ENCODE measurements around the gene TMEM44. TPM values are rescaled to one million over a fixed set of nuclear protein-coding genes. Genes with fewer than 3 reads are reported as not detected.

TMEM44 gene
- total RNA-seq, 2 experiments from 2014 or later = 1.9 to 2.7 TPM

GRCh38 chr3:194667363-194667762 lies 34.1 kb upstream of the TMEM44 start:
- Mint-ChIP-seq H3K27ac (no peak overlapping the region), H3K9me3 (no peaks in the 10 kb centered on the region), H3K27me3 (no peaks in the 10 kb centered on the region), H3K4me3 (no peak overlapping the region), H3K4me1 (peaks cover 34% of the 10 kb centered on the region), H3K36me3 (ENCODE audit: low read depth) (peaks cover 36% of the 10 kb centered on the region)
- POLR2A ChIA-PET = no interaction called here
- CTCF ChIA-PET = no interaction called here
- no peak for DNase-seq

DNA sequence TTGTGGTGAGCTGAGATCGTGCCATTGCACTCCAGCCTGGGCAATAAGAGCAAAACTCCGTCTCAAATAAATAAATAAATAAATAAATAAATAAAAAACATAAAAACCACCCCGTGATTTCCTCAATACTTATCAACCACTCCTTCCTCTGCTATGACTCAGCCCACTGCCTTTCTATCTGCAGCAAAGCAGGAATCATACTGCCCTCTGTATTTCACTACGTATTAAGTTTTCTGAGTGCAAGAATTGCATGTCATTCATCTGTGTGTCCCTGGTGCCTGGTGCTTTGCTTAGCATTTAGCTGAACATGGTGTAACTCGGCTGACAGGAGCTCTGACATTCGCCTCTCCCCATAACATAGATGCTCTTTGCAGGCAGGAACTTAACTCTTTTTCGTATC lies 31.6 kb upstream of the TMEM44 start:
- Mint-ChIP-seq H3K9me3 (no peaks in the 10 kb centered on the region), H3K4me1 (peaks cover 30% of the 10 kb centered on the region), H3K4me3 (no peak overlapping the region), H3K27me3 (no peaks in the 10 kb centered on the region), H3K27ac (no peak overlapping the region), H3K36me3 (ENCODE audit: low read depth) (peaks cover 37% of the 10 kb centered on the region)
- no peak for DNase-seq
- POLR2A ChIA-PET = no interaction called here
- CTCF ChIA-PET = interaction anchor here (1.3 kb wide), 1 partner anchor 18 kb away, joined by 5 read pairs; no protein-coding TSS in a partner anchor

- POLR2A ChIA-PET = no interaction called here
- H3K4me3 Mint-ChIP-seq = no peak overlapping the region
- DNase-seq = no peak
- no peaks in the 10 kb centered on the region for H3K27me3 Mint-ChIP-seq
- peaks cover 42% of the 10 kb centered on the region for H3K36me3 Mint-ChIP-seq (ENCODE audit: low read depth)
- peak overlapping the region; percentile 50 for H3K27ac Mint-ChIP-seq
- no peaks in the 10 kb centered on the region for H3K9me3 Mint-ChIP-seq
- peaks cover 19% of the 10 kb centered on the region for H3K4me1 Mint-ChIP-seq
- CTCF ChIA-PET = interaction anchor here (4.1 kb wide), 1 partner anchor 9 kb away, joined by 18 read pairs; the partner anchor contains the start of gene LSG1
Measured at GRCh38 chr3:194661946-194662345, 28.7 kb upstream of the TMEM44 start.

DNA sequence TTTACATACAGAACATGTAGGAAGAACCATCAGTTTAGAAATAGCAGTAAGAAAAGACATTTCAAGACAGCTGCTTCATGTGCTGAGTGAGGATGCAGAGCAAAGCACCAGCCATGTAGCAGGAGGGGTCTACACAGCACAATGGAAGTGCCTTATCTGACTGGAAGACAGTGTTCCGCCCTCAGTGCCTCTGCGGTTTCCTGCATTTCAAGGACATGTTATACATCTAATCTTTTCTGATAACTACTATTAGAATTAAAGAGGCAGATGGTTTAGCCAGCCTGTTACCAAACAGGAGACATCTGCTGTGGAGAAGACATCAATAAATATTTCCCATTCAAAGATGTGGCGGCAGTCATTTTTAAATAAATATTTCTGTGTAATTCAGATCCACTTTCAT lies 28.2 kb upstream of the TMEM44 start:
- Mint-ChIP-seq H3K4me1 (peaks cover 19% of the 10 kb centered on the region), H3K27me3 (no peaks in the 10 kb centered on the region), H3K36me3 (ENCODE audit: low read depth) (peaks cover 46% of the 10 kb centered on the region), H3K9me3 (no peaks in the 10 kb centered on the region), H3K4me3 (no peak overlapping the region), H3K27ac (no peak overlapping the region)
- no peak for DNase-seq
- CTCF ChIA-PET = interaction anchor here (0.9 to 4.1 kb wide), 2 partner anchors 10 to 21 kb away, joined by 3 to 18 read pairs; partner anchors contain the start of gene LSG1
- POLR2A ChIA-PET = no interaction called here

GRCh38 chr3:194659778-194660177 lies 26.6 kb upstream of the TMEM44 start:
- Mint-ChIP-seq H3K4me1 (peaks cover 18% of the 10 kb centered on the region), H3K36me3 (ENCODE audit: low read depth) (peaks cover 44% of the 10 kb centered on the region), H3K27me3 (no peaks in the 10 kb centered on the region), H3K4me3 (no peak overlapping the region), H3K9me3 (no peaks in the 10 kb centered on the region), H3K27ac (no peak overlapping the region)
- ChIA-PET CTCF (interaction anchor here (1.3 to 4.1 kb wide), 2 partner anchors 10 to 11 kb away, joined by 3 to 18 read pairs; partner anchors contain the start of gene LSG1), POLR2A (no interaction called here)
- DNase-seq = no peak

- H3K36me3 Mint-ChIP-seq (ENCODE audit: low read depth) = peaks cover 52% of the 10 kb centered on the region
- POLR2A ChIA-PET = no interaction called here
- H3K9me3 Mint-ChIP-seq = no peaks in the 10 kb centered on the region
- H3K27ac Mint-ChIP-seq = no peak overlapping the region
- CTCF ChIA-PET = interaction anchor here (1.1 to 4.1 kb wide), 3 partner anchors 9 to 12 kb away, joined by 3 to 18 read pairs (median 3); partner anchors contain the start of gene LSG1
- no peaks in the 10 kb centered on the region for H3K27me3 Mint-ChIP-seq
- DNase-seq = no peak
- H3K4me3 Mint-ChIP-seq = no peak overlapping the region
- H3K4me1 Mint-ChIP-seq = peaks cover 28% of the 10 kb centered on the region
Measured at GRCh38 chr3:194658477-194659242, 25.4 kb upstream of the TMEM44 start.

DNA sequence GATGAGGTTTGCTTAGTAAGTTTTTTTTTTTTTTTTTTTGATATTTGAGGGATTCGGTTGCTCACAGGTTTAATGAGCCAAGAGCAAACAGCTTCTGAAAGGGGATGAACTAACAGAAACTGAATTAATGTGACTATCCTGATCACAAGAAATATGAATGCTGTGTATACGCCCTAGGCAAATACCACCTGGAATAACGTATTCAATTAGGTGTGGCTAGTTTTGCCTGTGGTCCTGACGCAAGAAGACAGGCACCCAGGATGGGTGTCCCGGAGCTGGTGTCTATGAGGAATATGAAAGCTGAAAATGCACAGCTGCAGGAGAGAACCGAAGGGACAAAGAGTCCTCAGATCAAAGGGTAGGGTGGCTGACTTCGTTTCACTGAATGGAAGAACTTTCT lies 24.2 kb upstream of the TMEM44 start:
- H3K27ac Mint-ChIP-seq = no peak overlapping the region
- no peaks in the 10 kb centered on the region for H3K27me3 Mint-ChIP-seq
- no peak overlapping the region for H3K4me3 Mint-ChIP-seq
- ChIA-PET POLR2A (no interaction called here), CTCF (interaction anchor here (0.7 to 1.2 kb wide), 4 partner anchors 9 to 312 kb away, joined by 3 to 5 read pairs (median 4); partner anchors contain the start of gene LSG1)
- H3K36me3 Mint-ChIP-seq (ENCODE audit: low read depth) = peaks cover 57% of the 10 kb centered on the region
- no peaks in the 10 kb centered on the region for H3K9me3 Mint-ChIP-seq
- peaks cover 28% of the 10 kb centered on the region for H3K4me1 Mint-ChIP-seq
- DNase-seq = no peak

DNA sequence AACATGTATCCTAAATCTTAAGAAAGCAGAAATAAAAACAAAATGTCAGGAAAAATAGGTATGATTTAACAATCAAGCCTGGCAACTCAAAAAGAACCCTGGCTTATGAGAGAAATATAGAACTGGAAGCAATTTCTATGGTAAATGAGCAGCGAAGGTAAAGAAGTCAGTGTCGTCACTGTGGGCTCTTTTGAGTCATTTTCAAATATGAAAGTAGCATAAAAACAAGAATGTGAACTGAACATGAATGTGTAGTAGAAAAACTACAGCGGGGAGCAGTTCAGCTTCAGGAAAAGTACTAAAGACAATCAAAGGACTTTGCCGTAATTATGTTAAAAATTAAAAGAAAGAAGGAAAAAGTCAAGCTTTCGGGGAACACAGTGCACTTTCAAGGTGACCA lies 21.2 kb upstream of the TMEM44 start:
- ChIA-PET CTCF (interaction anchor here (1.3 kb wide), 1 partner anchor 17 kb away, joined by 3 read pairs; no protein-coding TSS in a partner anchor), POLR2A (interaction anchor here (0.6 kb wide), 1 partner anchor 73 kb away, joined by 4 read pairs; no protein-coding TSS in a partner anchor)

DNA sequence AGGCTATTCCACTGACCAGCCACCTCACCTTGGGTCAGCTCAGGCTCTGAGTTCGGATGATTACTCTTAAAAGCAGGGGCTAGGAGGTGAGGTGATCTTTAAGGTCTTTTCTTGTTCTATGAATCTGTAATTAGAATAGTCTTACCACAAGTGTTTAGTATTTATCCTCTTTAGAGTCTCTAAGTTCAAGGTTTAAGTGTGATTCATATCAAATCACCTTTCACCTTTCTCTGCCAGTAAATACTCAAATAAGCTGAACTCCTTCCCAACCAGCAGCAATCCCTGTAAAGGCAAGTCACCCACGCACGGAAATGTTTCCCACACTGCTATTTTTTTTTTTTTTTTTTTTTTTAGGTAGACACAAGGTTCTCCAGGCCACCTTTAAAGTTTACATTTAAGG lies 14.5 kb upstream of the TMEM44 start:
- no peaks in the 10 kb centered on the region for H3K4me1 Mint-ChIP-seq
- H3K27me3 Mint-ChIP-seq = no peaks in the 10 kb centered on the region
- CTCF ChIA-PET = interaction anchor here (1.1 kb wide), 1 partner anchor 11 kb away, joined by 3 read pairs; no protein-coding TSS in a partner anchor
- H3K36me3 Mint-ChIP-seq (ENCODE audit: low read depth) = peaks cover 60% of the 10 kb centered on the region
- H3K27ac Mint-ChIP-seq = no peak overlapping the region
- no peak for DNase-seq
- H3K4me3 Mint-ChIP-seq = no peak overlapping the region
- no peaks in the 10 kb centered on the region for H3K9me3 Mint-ChIP-seq
- POLR2A ChIA-PET = interaction anchor here (0.5 kb wide), 1 partner anchor 22 kb away, joined by 3 read pairs; no protein-coding TSS in a partner anchor

More for the DNA sequence above, 21.2 kb upstream of the TMEM44 start:
- Mint-ChIP-seq H3K9me3 (no peaks in the 10 kb centered on the region), H3K27ac (peak overlapping the region; percentile 71), H3K4me1 (peaks cover 16% of the 10 kb centered on the region), H3K4me3 (peak overlapping the region; percentile 12), H3K36me3 (ENCODE audit: low read depth) (peaks cover 75% of the 10 kb centered on the region), H3K27me3 (no peaks in the 10 kb centered on the region)
- no peak for DNase-seq

DNA sequence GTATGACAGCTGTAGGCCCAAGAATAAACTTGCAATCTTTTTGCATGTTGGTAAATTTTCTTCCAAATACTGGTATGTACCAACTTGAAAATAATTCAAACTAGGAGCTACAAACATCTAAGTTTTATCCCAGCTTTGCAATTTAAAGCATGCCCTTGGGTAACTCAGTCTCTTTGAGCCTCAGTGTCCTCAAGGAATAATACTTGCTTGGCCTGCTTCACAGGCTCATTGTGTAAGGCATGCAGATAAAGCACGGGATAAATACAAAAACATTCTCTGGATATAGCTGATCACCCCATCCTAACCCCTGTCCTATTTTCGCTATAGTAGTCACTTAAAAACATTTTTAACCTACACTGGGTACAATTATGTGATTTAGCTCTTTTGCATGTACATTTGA lies 9.6 kb upstream of the TMEM44 start:
- peaks cover 7% of the 10 kb centered on the region for H3K4me1 Mint-ChIP-seq
- DNase-seq = no peak
- H3K27me3 Mint-ChIP-seq = no peaks in the 10 kb centered on the region
- H3K36me3 Mint-ChIP-seq (ENCODE audit: low read depth) = peaks cover 44% of the 10 kb centered on the region
- H3K27ac Mint-ChIP-seq = no peak overlapping the region
- no peaks in the 10 kb centered on the region for H3K9me3 Mint-ChIP-seq
- no peak overlapping the region for H3K4me3 Mint-ChIP-seq
- CTCF ChIA-PET = interaction anchor here (0.6 to 1.0 kb wide), 3 partner anchors 20 to 628 kb away, joined by 3 to 5 read pairs (median 4); no protein-coding TSS in a partner anchor
- POLR2A ChIA-PET = no interaction called here

GRCh38 chr3:194640829-194641228 lies 7.6 kb upstream of the TMEM44 start:
- H3K4me1 Mint-ChIP-seq = peaks cover 11% of the 10 kb centered on the region

DNA sequence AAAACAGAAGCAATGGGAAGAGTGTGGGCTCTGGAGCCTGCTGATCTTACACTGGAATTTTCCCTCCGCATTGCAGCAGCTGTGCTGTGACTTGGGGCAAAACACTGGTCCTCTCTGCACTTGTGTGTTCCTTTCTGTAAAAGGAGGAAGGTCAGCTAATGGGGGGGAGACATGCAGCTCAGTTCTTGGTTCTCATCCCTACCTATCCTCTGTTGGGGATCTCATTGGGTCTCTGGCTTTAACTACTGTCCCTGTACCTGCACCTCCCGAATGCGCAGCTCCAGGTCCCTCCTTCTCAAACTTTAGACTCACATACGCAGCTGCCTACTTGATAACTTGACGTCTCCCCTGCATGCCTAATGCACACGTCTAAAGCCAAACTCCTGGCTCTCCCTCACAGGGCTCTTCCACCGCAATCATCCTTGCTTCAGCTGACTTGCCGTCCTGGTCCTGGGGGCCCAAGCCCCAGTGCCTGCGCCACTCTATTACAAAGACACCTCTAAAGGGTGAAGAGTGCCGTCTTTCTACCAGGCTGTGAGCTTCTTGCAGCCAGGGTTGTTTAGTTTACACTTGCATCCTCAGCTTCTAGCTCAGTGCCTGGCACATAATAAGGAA lies 5.9 kb upstream of the TMEM44 start:
- Mint-ChIP-seq H3K4me1 (peaks cover 12% of the 10 kb centered on the region), H3K36me3 (ENCODE audit: low read depth) (peaks cover 26% of the 10 kb centered on the region), H3K27me3 (no peaks in the 10 kb centered on the region), H3K27ac (no peak overlapping the region), H3K4me3 (no peak overlapping the region), H3K9me3 (no peaks in the 10 kb centered on the region)
- no peak for DNase-seq
- CTCF ChIA-PET = interaction anchor here (0.6 to 1.8 kb wide), 4 partner anchors 12 to 534 kb away, joined by 3 to 8 read pairs (median 4); partner anchors contain the start of gene LSG1
- POLR2A ChIA-PET = interaction anchor here (0.6 kb wide), 1 partner anchor 404 kb away, joined by 8 read pairs; no protein-coding TSS in a partner anchor

More at GRCh38 chr3:194640829-194641228, 7.6 kb upstream of the TMEM44 start:
- no peaks in the 10 kb centered on the region for H3K9me3 Mint-ChIP-seq
- H3K27ac Mint-ChIP-seq = no peak overlapping the region
- peaks cover 38% of the 10 kb centered on the region for H3K36me3 Mint-ChIP-seq (ENCODE audit: low read depth)
- DNase-seq = peak; percentile 51
- POLR2A ChIA-PET = interaction anchor here (0.6 kb wide), 1 partner anchor 88 kb away, joined by 3 read pairs; no protein-coding TSS in a partner anchor
- CTCF ChIA-PET = interaction anchor here (0.6 to 1.1 kb wide), 3 partner anchors 8 to 594 kb away, joined by 4 to 5 read pairs (median 4); no protein-coding TSS in a partner anchor
- H3K4me3 Mint-ChIP-seq = no peak overlapping the region
- no peaks in the 10 kb centered on the region for H3K27me3 Mint-ChIP-seq

All from activated CD4-positive, alpha-beta T cell treated with anti-CD3 and anti-CD28 coated beads, Interleukin-2, amount 10 ng/mL, durations not matched to agents 7 days and 5 days (primary cell).